ENCODE measurements around the gene TNFSF11. TPM values are rescaled to one million over a fixed set of nuclear protein-coding genes. Genes with fewer than 3 reads are reported as not detected.

The TNFSF11 gene
- total and polyA plus RNA-seq, 9 donors = 0.04 to 0.22 TPM; not detected in 7

DNA sequence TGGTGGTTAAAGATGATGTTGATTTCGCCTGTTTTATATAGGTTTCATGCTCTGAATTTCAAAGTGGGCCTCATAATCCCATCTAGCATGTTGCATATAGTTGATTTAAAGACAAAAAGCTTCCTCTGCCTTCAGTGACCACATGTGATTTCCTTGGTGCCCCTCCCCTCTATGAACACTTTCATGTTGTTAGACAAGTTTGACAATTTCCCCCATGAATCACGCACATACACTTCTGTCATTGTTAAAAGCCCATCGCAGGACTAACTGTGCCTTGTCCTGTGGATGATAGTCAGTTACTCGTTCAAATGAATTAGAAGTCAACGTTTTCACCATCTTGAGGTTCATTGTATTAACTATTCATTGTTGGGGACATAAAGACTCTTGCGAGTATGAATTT is 6.7 kb downstream of the TNFSF11 start:
- no peak for DNase-seq
- Histone ChIP-seq H3K27ac (ENCODE audit: low read length) (no peak overlapping the region), H3K27me3 (ENCODE audit: control insufficient read depth, insufficient read depth, low read length) (peaks cover 7% of the 10 kb centered on the region), H3K36me3 (ENCODE audit: control insufficient read depth, insufficient read depth, low read length) (no peaks in the 10 kb centered on the region), H3K4me1 (ENCODE audit: control insufficient read depth, insufficient read depth, low read length) (no peaks in the 10 kb centered on the region), H3K9me3 (replicated peaks; ENCODE audit: control insufficient read depth, low read depth, low read length) (no peaks in the 10 kb centered on the region), H3K4me3 (ENCODE audit: low read length) (no peak overlapping the region)
- whole genome bisulfite sequencing (ENCODE audit: insufficient coverage) = no CpG with 5 or more reads among the region's 6 CpGs

- Histone ChIP-seq H3K36me3 (ENCODE audit: control insufficient read depth, insufficient read depth, low read length) (no peaks in the 10 kb centered on the region), H3K9me3 (replicated peaks; ENCODE audit: control insufficient read depth, low read depth, low read length) (no peaks in the 10 kb centered on the region), H3K4me3 (ENCODE audit: low read length) (no peak overlapping the region), H3K27ac (ENCODE audit: low read length) (no peak overlapping the region), H3K27me3 (ENCODE audit: control insufficient read depth, insufficient read depth, low read length) (no peaks in the 10 kb centered on the region), H3K4me1 (ENCODE audit: control insufficient read depth, insufficient read depth, low read length) (no peaks in the 10 kb centered on the region)
- 50% methylated on average over 3 of the region's 4 CpGs for WGBS (ENCODE audit: insufficient coverage)
- no peak for DNase-seq
These were observed 7.5 kb downstream of the TNFSF11 start for GRCh38 chr13:42581427-42581826.

DNA sequence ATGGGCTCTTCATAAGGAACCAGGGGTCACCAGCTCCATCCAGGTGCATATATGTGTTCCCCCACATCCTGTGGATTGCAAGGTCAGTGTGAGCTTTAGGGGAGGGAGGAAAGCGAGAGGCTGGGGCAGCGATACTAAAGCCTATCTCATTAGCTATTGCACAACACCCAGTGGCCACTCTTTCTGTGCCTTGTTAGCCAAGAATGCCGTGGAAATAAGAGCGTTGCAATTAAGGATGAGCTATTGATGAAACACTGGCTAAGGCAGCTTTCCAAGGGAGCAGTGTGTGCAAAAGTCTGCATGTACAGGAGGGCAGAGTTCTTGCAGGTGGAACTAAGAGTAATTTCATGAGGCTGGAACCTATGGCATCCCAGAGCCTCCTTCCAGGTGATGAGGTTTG is 17.6 kb downstream of the TNFSF11 start:
- 76% methylated on average over 2 of the region's 4 CpGs for WGBS (ENCODE audit: insufficient coverage)

GRCh38 chr13:42592915-42593900 is 19.3 kb downstream of the TNFSF11 start:
- no peak overlapping the region for H3K4me3 ChIP-seq (ENCODE audit: low read length)
- H3K9me3 ChIP-seq (replicated peaks; ENCODE audit: control insufficient read depth, low read depth, low read length) = no peaks in the 10 kb centered on the region
- DNase-seq = peak; percentile 39
- peaks cover 4% of the 10 kb centered on the region for H3K4me1 ChIP-seq (ENCODE audit: control insufficient read depth, insufficient read depth, low read length)
- no peaks in the 10 kb centered on the region for H3K36me3 ChIP-seq (ENCODE audit: control insufficient read depth, insufficient read depth, low read length)
- WGBS (ENCODE audit: insufficient coverage) = 22% methylated on average over 1 of the region's 8 CpGs
- no peak overlapping the region for H3K27ac ChIP-seq (ENCODE audit: low read length)
- no peaks in the 10 kb centered on the region for H3K27me3 ChIP-seq (ENCODE audit: control insufficient read depth, insufficient read depth, low read length)

More for the DNA sequence above, 17.6 kb downstream of the TNFSF11 start:
- no peak for DNase-seq
- H3K27me3 ChIP-seq (ENCODE audit: control insufficient read depth, insufficient read depth, low read length) = no peaks in the 10 kb centered on the region
- no peaks in the 10 kb centered on the region for H3K9me3 ChIP-seq (replicated peaks; ENCODE audit: control insufficient read depth, low read depth, low read length)
- no peak overlapping the region for H3K4me3 ChIP-seq (ENCODE audit: low read length)
- no peak overlapping the region for H3K27ac ChIP-seq (ENCODE audit: low read length)
- H3K4me1 ChIP-seq (ENCODE audit: control insufficient read depth, insufficient read depth, low read length) = peaks cover 4% of the 10 kb centered on the region
- no peaks in the 10 kb centered on the region for H3K36me3 ChIP-seq (ENCODE audit: control insufficient read depth, insufficient read depth, low read length)

DNA sequence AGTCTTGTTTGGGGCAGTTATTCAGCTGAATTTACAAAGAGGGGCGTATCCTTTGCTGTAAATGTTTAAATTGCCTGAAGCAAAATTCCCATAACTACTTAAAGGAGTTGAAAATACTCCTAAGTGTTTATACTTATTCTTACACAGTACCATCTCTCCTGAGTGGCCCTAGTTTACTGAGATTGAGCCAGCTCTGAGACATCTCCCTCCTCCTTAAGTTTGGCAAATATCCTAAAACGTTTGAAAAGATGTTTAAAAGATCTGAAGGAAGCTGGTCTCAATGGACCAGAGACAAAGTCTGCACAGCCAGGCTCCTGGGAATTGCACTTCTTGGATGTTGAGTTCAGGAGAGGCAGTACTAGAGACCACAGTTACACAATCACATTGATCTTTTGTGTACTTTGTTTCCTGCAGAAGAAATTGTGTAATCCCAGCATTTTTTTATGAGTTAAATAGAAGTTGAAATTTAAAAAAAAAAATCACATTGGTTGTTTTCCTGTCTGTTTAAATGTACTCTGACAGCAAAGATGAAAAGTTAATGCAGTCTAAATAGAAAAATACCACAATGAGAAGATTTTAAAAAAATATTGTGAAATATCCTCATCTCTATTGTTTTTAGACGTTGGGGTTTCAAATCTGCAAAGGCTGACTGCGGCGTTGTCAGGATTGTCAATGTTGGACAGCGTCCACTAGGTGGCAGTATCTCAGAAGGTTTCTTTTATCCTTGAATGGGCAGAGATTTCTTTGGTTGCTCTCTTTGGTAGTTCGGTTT is 20.7 kb downstream of the TNFSF11 start:
- whole genome bisulfite sequencing (ENCODE audit: insufficient coverage) = no CpG with 5 or more reads among the region's 7 CpGs
- Histone ChIP-seq H3K27me3 (ENCODE audit: control insufficient read depth, insufficient read depth, low read length) (no peaks in the 10 kb centered on the region), H3K4me3 (ENCODE audit: low read length) (no peak overlapping the region), H3K27ac (ENCODE audit: low read length) (peak overlapping the region; percentile 26), H3K4me1 (ENCODE audit: control insufficient read depth, insufficient read depth, low read length) (peaks cover 4% of the 10 kb centered on the region), H3K36me3 (ENCODE audit: control insufficient read depth, insufficient read depth, low read length) (no peaks in the 10 kb centered on the region), H3K9me3 (replicated peaks; ENCODE audit: control insufficient read depth, low read depth, low read length) (no peaks in the 10 kb centered on the region)
- peak; percentile 88 for DNase-seq

DNA sequence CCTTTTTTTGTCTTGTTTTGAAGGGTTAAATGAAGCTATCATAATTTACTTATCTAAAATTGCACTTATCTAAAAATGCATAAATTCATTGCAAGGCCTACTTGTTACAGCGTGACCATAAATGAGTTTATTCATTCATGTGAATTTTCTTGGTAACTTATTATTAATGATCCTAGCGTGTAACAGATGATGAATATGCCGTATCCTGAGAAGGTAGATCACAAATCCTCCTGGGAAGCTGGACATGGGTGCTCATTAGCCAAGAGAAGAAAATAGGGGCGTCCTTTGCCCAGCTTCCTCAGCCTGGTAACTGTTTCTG is 21.3 kb downstream of the TNFSF11 start:
- H3K36me3 ChIP-seq (ENCODE audit: control insufficient read depth, insufficient read depth, low read length) = no peaks in the 10 kb centered on the region
- 65% methylated on average over 3 of the region's 4 CpGs for whole genome bisulfite sequencing (ENCODE audit: insufficient coverage)
- no peaks in the 10 kb centered on the region for H3K9me3 ChIP-seq (replicated peaks; ENCODE audit: control insufficient read depth, low read depth, low read length)
- no peak for DNase-seq
- no peak overlapping the region for H3K4me3 ChIP-seq (ENCODE audit: low read length)
- no peaks in the 10 kb centered on the region for H3K27me3 ChIP-seq (ENCODE audit: control insufficient read depth, insufficient read depth, low read length)
- H3K4me1 ChIP-seq (ENCODE audit: control insufficient read depth, insufficient read depth, low read length) = peaks cover 4% of the 10 kb centered on the region
- no peak overlapping the region for H3K27ac ChIP-seq (ENCODE audit: low read length)

DNA sequence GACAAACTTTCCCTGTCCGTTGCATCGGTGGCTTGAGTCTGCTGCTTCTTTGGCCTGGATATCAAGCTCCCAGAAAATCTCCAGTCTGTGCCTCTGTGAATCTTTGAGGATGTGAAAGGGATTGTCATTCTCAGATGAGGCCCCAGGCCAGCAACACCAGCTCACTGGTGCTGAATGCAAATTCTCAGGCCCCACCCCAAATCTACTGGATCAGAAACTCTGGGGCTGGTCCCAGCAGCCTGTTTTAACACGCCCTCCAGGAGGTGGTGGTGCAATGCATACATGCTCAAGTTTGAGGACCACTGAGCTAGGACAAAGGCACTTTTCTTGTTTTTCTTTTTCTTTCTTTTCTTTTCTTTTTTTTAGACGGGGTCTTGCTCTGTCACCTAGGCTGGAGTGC is 23.6 kb downstream of the TNFSF11 start:
- Histone ChIP-seq H3K36me3 (ENCODE audit: control insufficient read depth, insufficient read depth, low read length) (no peaks in the 10 kb centered on the region), H3K4me3 (ENCODE audit: low read length) (no peak overlapping the region), H3K27ac (ENCODE audit: low read length) (no peak overlapping the region), H3K9me3 (replicated peaks; ENCODE audit: control insufficient read depth, low read depth, low read length) (no peaks in the 10 kb centered on the region), H3K27me3 (ENCODE audit: control insufficient read depth, insufficient read depth, low read length) (no peaks in the 10 kb centered on the region), H3K4me1 (ENCODE audit: control insufficient read depth, insufficient read depth, low read length) (peaks cover 4% of the 10 kb centered on the region)
- no peak for DNase-seq
- WGBS (ENCODE audit: insufficient coverage) = 89% methylated on average over 4 of the region's 4 CpGs

DNA sequence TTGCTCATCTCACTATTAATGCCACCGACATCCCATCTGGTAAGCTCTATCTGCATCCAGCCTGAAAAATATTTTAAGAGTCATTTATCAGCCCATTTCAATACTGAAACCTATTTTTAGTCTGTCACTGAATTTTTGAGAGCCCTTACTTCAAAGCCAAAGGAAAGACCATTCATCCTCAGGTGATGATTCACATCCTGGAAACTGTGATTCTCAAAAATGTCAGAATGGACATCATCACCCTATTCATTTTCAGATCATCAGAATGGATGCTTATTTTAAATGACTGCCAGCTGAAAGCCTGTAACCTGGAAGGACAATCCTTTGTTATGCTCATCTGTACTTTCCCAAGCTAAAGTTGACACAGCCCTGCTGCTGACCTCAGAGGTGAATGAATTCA is 27.0 kb downstream of the TNFSF11 start:
- Histone ChIP-seq H3K36me3 (ENCODE audit: control insufficient read depth, insufficient read depth, low read length) (no peaks in the 10 kb centered on the region), H3K27ac (ENCODE audit: low read length) (no peak overlapping the region), H3K4me1 (ENCODE audit: control insufficient read depth, insufficient read depth, low read length) (no peaks in the 10 kb centered on the region), H3K27me3 (ENCODE audit: control insufficient read depth, insufficient read depth, low read length) (no peaks in the 10 kb centered on the region), H3K4me3 (ENCODE audit: low read length) (no peak overlapping the region), H3K9me3 (replicated peaks; ENCODE audit: control insufficient read depth, low read depth, low read length) (no peaks in the 10 kb centered on the region)
- DNase-seq = no peak
- 80% methylated on average over 1 of the region's 1 CpG for WGBS (ENCODE audit: insufficient coverage)

DNA sequence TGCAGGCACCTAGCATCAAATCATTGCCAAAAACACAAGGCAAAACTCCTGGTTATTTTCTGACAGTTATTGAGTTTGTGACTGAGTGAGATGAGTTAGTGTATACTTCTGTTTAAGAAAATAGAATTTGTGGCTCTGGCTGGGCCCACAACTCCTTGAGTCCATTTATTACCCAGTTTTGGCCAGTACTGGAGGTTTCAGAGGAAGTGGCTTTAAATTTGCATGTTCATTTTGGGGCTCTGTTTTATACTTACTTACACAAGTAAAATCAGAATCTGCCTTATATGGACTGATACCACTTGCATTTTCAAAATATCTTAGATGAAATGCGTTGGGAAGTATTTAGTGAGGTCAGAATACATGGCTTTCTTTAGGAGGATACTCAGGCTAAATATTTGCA is 29.0 kb downstream of the TNFSF11 start:
- Histone ChIP-seq H3K27me3 (ENCODE audit: control insufficient read depth, insufficient read depth, low read length) (no peaks in the 10 kb centered on the region), H3K9me3 (replicated peaks; ENCODE audit: control insufficient read depth, low read depth, low read length) (no peaks in the 10 kb centered on the region), H3K4me3 (ENCODE audit: low read length) (no peak overlapping the region), H3K36me3 (ENCODE audit: control insufficient read depth, insufficient read depth, low read length) (no peaks in the 10 kb centered on the region), H3K4me1 (ENCODE audit: control insufficient read depth, insufficient read depth, low read length) (no peaks in the 10 kb centered on the region), H3K27ac (ENCODE audit: low read length) (no peak overlapping the region)
- WGBS (ENCODE audit: insufficient coverage) = no CpG with 5 or more reads among the region's 1 CpG
- DNase-seq = no peak

DNA sequence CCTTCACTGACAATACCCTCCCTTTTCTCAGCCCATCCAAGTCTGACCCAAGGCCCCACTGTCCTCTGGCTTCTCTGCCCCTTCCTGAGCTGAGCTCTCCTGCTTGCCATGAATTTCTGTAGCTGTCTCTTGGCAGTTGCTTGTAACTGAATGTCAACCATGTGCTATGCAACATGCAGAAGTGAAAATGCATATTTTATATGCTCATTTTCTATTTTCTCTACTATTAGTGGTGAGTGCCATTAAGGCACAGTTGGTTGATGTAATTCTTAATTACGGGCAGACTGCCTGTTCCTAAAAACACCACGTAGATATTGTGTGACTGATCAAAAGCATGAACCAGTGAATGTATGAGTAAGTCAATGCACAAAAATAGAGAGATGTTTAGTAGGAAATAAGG is 29.6 kb downstream of the TNFSF11 start:
- WGBS (ENCODE audit: insufficient coverage) = no CpG with 5 or more reads among the region's 2 CpGs
- DNase-seq = no peak

More for the DNA sequence above, 29.6 kb downstream of the TNFSF11 start:
- Histone ChIP-seq H3K4me3 (ENCODE audit: low read length) (no peak overlapping the region), H3K27me3 (ENCODE audit: control insufficient read depth, insufficient read depth, low read length) (no peaks in the 10 kb centered on the region), H3K36me3 (ENCODE audit: control insufficient read depth, insufficient read depth, low read length) (no peaks in the 10 kb centered on the region), H3K4me1 (ENCODE audit: control insufficient read depth, insufficient read depth, low read length) (no peaks in the 10 kb centered on the region), H3K27ac (ENCODE audit: low read length) (no peak overlapping the region), H3K9me3 (replicated peaks; ENCODE audit: control insufficient read depth, low read depth, low read length) (no peaks in the 10 kb centered on the region)
